C4-2B (cell line): ENCODE data around the gene ZNF519.
"Not testable (repeated sequence)": the region's sequence is repeated elsewhere in the genome, so short reads cannot be mapped to it uniquely, and the experiment has no call there.

Experiments
- ZFX ChIP-seq: fragments of 450-650 bp; IDR thresholded peaks from 2 replicates; pipeline ENCODE4 v1.6.1; 2017
- TF ChIP-seq, protein P1 (sequence below): fragments of 450-650 bp; conservative IDR thresholded peaks from 2 replicates; pipeline ENCODE4 v1.5.1; 2017; ENCODE audit warnings: mild to moderate bottlenecking

DNA sequence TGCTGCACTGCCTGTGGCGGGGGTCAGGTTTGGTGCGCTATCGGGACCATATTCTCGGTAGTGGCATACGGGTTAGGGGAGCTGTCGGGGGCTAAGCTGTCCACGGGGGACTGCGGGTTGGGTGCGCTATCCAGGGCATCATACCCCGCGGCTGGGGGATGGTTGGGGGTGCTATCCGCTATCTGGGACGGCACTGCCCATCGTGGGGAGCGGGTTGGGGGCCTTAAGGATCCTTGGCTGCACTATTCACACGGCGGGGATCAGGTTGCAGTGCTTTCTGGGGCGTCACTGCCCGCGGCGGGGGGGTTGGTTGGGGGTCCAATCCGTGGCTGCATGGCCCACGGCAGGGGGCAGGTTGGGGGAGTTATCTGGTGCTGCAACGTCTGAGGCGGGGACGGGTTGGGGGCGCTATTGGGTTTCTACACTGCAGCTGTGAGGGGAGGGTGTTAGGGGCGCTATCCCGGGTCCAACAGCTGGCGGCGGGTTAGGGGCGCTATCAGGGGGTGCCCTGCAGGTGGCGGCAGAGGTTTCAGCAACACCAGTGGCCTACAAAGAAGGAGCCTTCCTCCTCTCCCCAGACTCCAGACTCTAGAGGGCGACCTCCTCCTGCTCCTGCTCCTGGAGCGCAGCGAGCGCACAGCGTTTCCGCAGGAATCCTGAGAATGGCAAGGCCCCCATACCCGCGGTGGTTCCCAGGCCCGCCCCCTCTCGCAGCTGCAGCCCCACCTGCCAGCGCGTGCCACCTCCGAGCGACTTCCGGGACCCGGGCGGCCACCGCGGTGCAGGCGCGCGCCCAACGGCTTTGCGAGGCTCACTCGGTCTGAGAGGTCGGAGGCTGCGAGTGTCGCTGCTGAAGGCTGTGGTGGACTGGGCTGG, 46.3 kb upstream of the ZNF519 start:
- TF ChIP-seq, protein P1, sequence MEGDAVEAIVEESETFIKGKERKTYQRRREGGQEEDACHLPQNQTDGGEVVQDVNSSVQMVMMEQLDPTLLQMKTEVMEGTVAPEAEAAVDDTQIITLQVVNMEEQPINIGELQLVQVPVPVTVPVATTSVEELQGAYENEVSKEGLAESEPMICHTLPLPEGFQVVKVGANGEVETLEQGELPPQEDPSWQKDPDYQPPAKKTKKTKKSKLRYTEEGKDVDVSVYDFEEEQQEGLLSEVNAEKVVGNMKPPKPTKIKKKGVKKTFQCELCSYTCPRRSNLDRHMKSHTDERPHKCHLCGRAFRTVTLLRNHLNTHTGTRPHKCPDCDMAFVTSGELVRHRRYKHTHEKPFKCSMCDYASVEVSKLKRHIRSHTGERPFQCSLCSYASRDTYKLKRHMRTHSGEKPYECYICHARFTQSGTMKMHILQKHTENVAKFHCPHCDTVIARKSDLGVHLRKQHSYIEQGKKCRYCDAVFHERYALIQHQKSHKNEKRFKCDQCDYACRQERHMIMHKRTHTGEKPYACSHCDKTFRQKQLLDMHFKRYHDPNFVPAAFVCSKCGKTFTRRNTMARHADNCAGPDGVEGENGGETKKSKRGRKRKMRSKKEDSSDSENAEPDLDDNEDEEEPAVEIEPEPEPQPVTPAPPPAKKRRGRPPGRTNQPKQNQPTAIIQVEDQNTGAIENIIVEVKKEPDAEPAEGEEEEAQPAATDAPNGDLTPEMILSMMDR, result peak; percentile 79
- TF ChIP-seq ZFX, result not testable (repeated sequence)
